Smooth muscle cell (in vitro differentiated cells): ENCODE measurements around the gene ARHGDIA. TPM values are rescaled to one million over a fixed set of nuclear protein-coding genes. Genes with fewer than 3 reads are reported as not detected.

Experiments
- DNase-seq: peaks from one replicate; lab custom pipeline; 2025; ENCODE audit not compliant: unreplicated experiment; lab: John Stamatoyannopoulos, UW
- H2AFZ ChIP-seq: fragments of 200-600 bp; sonication (generic); 2 replicates; pipeline ENCODE4 v1.6.0; 2016; ENCODE audit warnings: antibody characterized with exemption, low read depth, mild to moderate bottlenecking
- H3F3A ChIP-seq: fragments of 200-600 bp; sonication (generic); 2 replicates; pipeline ENCODE4 v1.6.0; 2017; ENCODE audit warnings: antibody characterized with exemption, low read depth
- H3K27ac ChIP-seq: fragments of 200-600 bp; sonication (generic); 2 replicates; pipeline ENCODE4 v1.5.1; 2016; ENCODE audit warnings: low read depth, mild to moderate bottlenecking
- H3K27me3 ChIP-seq: fragments of 200-600 bp; sonication (generic); 2 replicates; pipeline ENCODE4 v1.6.1; 2016; ENCODE audit warnings: low read depth, mild to moderate bottlenecking
- H3K36me3 ChIP-seq: fragments of 200-600 bp; sonication (generic); 2 replicates; pipeline ENCODE4 v1.5.1; 2016; ENCODE audit warnings: low read depth
- H3K4me1 ChIP-seq: fragments of 200-600 bp; sonication (generic); 2 replicates; pipeline ENCODE4 v1.5.1; 2016; ENCODE audit warnings: low read depth
- H3K4me2 ChIP-seq: fragments of 200-600 bp; sonication (generic); 2 replicates; pipeline ENCODE4 v1.6.0; 2016; ENCODE audit warnings: mild to moderate bottlenecking
- H3K4me3 ChIP-seq: fragments of 200-600 bp; sonication (generic); 2 replicates; pipeline ENCODE4 v1.5.1; 2016; ENCODE audit warnings: mild to moderate bottlenecking
- H3K79me2 ChIP-seq: fragments of 200-600 bp; sonication (generic); 2 replicates; pipeline ENCODE4 v1.6.0; 2016; ENCODE audit warnings: low read depth, mild to moderate bottlenecking
- H3K9ac ChIP-seq: fragments of 200-600 bp; sonication (generic); 2 replicates; pipeline ENCODE4 v1.6.0; 2016; ENCODE audit warnings: low read depth
- H3K9me3 ChIP-seq: fragments of 200-600 bp; sonication (generic); replicated peaks from 2 replicates; pipeline ENCODE4 v1.5.1; 2016; ENCODE audit warnings: low read depth
- H4K20me1 ChIP-seq: fragments of 200-600 bp; sonication (generic); 2 replicates; pipeline ENCODE4 v1.6.0; 2016; ENCODE audit warnings: low read depth
- WGBS: methylation state at CpG from one replicate; pipeline ENCODE4 v1.1.7; 2016; ENCODE audit warnings: low lambda C conversion rate; 5-methylcytosine and 5-hydroxymethylcytosine counted together
- polyA plus RNA-seq: library from polyadenylated mRNA; unstranded; fragments of >200 nt; fragmentation: Nextera tagmentation; extraction: Ambion mirVana; gene quantifications from 2 replicates; pipeline ENCODE4 v1.2.1, GENCODE V29; 2016
- total RNA-seq: library from RNA; depleted of rRNA; stranded (reverse); fragments of >200 nt; gene quantifications from 2 replicates; pipeline ENCODE4 v1.2.3, GENCODE V29; 2014
- TF ChIP-seq, protein P1 (sequence below): fragments of 200-600 bp; sonication (generic); IDR thresholded peaks from 2 replicates; pipeline ENCODE4 v1.5.1; 2017; ENCODE audit warnings: borderline replicate concordance, mild to moderate bottlenecking, antibody characterized with exemption; ENCODE audit not compliant: insufficient read depth, poor library complexity, severe bottlenecking

The ARHGDIA gene
- total and polyA plus RNA-seq, 2 experiments from 2014 or later: 256 to 360 TPM

DNA sequence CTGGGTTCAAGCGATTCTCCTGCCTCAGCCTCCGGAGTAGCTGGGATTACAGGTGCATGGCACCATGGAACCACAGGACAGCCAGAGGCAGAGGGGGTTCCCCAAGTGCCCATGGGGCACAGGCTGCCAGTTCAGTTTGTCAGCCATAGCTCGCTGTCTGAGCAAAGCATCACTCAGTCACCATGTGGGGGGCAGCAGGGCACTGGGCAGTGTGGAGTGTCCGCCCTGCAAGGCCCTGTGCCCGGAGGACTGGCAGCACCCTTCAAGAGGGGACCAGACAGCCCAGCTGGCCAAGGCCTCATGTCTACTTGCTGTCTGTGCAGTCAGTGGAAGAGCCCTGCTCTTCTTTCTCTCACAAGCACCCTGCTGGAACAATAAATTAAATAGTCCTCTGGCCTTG is 13.8 kb upstream of the ARHGDIA start:
- no peak overlapping the region for H3K27ac ChIP-seq

GRCh38 chr17:81884520-81884919 is 13.4 kb upstream of the ARHGDIA start:
- no peak overlapping the region for H3K4me3 ChIP-seq
- H3K36me3 ChIP-seq: no peaks in the 10 kb centered on the region
- DNase-seq: no peak
- no peaks in the 10 kb centered on the region for H3K27me3 ChIP-seq
- H3K9ac ChIP-seq: no peak overlapping the region
- peaks cover 2% of the 10 kb centered on the region for H3F3A ChIP-seq
- 94% methylated on average over 11 of the region's 11 CpGs for WGBS
- H3K4me1 ChIP-seq: no peaks in the 10 kb centered on the region
- H2AFZ ChIP-seq: no peak overlapping the region
- H3K4me2 ChIP-seq: no peak overlapping the region
- no peaks in the 10 kb centered on the region for H3K9me3 ChIP-seq
- TF ChIP-seq, protein P1, sequence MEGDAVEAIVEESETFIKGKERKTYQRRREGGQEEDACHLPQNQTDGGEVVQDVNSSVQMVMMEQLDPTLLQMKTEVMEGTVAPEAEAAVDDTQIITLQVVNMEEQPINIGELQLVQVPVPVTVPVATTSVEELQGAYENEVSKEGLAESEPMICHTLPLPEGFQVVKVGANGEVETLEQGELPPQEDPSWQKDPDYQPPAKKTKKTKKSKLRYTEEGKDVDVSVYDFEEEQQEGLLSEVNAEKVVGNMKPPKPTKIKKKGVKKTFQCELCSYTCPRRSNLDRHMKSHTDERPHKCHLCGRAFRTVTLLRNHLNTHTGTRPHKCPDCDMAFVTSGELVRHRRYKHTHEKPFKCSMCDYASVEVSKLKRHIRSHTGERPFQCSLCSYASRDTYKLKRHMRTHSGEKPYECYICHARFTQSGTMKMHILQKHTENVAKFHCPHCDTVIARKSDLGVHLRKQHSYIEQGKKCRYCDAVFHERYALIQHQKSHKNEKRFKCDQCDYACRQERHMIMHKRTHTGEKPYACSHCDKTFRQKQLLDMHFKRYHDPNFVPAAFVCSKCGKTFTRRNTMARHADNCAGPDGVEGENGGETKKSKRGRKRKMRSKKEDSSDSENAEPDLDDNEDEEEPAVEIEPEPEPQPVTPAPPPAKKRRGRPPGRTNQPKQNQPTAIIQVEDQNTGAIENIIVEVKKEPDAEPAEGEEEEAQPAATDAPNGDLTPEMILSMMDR: no peak
- H3K27ac ChIP-seq: no peak overlapping the region
- peaks cover 22% of the 10 kb centered on the region for H3K79me2 ChIP-seq
- peaks cover 31% of the 10 kb centered on the region for H4K20me1 ChIP-seq

More for the DNA sequence above, 13.8 kb upstream of the ARHGDIA start:
- H3K36me3 ChIP-seq: no peaks in the 10 kb centered on the region
- TF ChIP-seq, protein P1: no peak
- peaks cover 4% of the 10 kb centered on the region for H3K4me1 ChIP-seq
- no peak overlapping the region for H3K4me3 ChIP-seq
- H3K27me3 ChIP-seq: no peaks in the 10 kb centered on the region
- H2AFZ ChIP-seq: no peak overlapping the region
- H3K9ac ChIP-seq: no peak overlapping the region
- DNase-seq: no peak
- WGBS: 96% methylated on average over 5 of the region's 5 CpGs
- peaks cover 27% of the 10 kb centered on the region for H3K79me2 ChIP-seq
- H3K4me2 ChIP-seq: no peak overlapping the region
- H3F3A ChIP-seq: no peaks in the 10 kb centered on the region
- no peaks in the 10 kb centered on the region for H3K9me3 ChIP-seq
- peaks cover 35% of the 10 kb centered on the region for H4K20me1 ChIP-seq

- H2AFZ ChIP-seq: no peak overlapping the region
- H3K4me3 ChIP-seq: no peak overlapping the region
- TF ChIP-seq, protein P1: no peak
- no peaks in the 10 kb centered on the region for H3K27me3 ChIP-seq
- no peaks in the 10 kb centered on the region for H3K4me1 ChIP-seq
- no peaks in the 10 kb centered on the region for H4K20me1 ChIP-seq
- H3K4me2 ChIP-seq: no peak overlapping the region
- DNase-seq: no peak
- 94% methylated on average over 5 of the region's 5 CpGs for WGBS
- no peaks in the 10 kb centered on the region for H3K9me3 ChIP-seq
- H3K9ac ChIP-seq: no peak overlapping the region
- H3F3A ChIP-seq: peaks cover 6% of the 10 kb centered on the region
- no peak overlapping the region for H3K27ac ChIP-seq
- H3K79me2 ChIP-seq: peaks cover 5% of the 10 kb centered on the region
- no peaks in the 10 kb centered on the region for H3K36me3 ChIP-seq
Measured at GRCh38 chr17:81879121-81879520, 8.0 kb upstream of the ARHGDIA start.

DNA sequence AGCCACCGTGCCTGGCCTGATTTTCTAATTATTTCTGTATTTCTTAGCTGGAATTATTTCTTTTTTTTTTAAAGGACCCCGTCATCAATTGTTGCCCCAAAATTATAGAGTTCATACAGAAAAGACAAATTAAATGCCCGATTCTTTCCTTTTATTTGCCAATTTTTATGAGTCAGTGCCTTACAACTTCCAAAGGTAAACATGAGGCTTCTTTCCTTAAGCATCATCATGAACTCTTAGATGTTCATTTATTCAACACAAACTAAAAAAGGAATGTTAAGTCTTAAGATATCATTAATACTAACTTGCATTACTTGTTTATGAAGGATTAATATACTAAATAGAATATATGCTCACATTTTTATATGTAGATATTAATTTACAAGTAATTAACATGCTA is 7.2 kb upstream of the ARHGDIA start:
- Histone ChIP-seq H3K79me2 (peaks cover 5% of the 10 kb centered on the region), H3K27me3 (no peaks in the 10 kb centered on the region), H4K20me1 (no peaks in the 10 kb centered on the region), H3K4me1 (no peaks in the 10 kb centered on the region), H3K4me2 (no peak overlapping the region), H3K9ac (no peak overlapping the region), H3K4me3 (no peak overlapping the region), H3F3A (peaks cover 6% of the 10 kb centered on the region), H3K36me3 (no peaks in the 10 kb centered on the region), H2AFZ (no peak overlapping the region), H3K27ac (no peak overlapping the region), H3K9me3 (no peaks in the 10 kb centered on the region)
- TF ChIP-seq, protein P1: no peak
- no peak for DNase-seq
- WGBS: 100% methylated on average over 3 of the region's 3 CpGs
